HEK293 (cell line): Measurements from ENCODE around the gene TRIM7.

Source experiments
- CTCF ChIA-PET: fragments of 350-600 bp; formaldehyde crosslinking; extraction: SDS; loops from one replicate; lab custom pipeline; 2021; ENCODE audit warnings: antibody characterized with exemption; lab: Yijun Ruan, JAX
- POLR2A ChIA-PET: fragments of 300-600 bp; formaldehyde crosslinking; extraction: SDS; loops from one replicate; lab custom pipeline; 2020; ENCODE audit warnings: antibody characterized with exemption, inconsistent platforms; lab: Yijun Ruan, JAX
- H3K27ac ChIP-seq: fragments of 200-500 bp; sonication (Bioruptor generic); 2 replicates; pipeline ENCODE4 v1.5.1; 2014; ENCODE audit warnings: low read depth, low read length, control low read depth, inconsistent platforms; ENCODE audit errors: extremely low read depth
- H3K36me3 ChIP-seq, 2 experiments: fragments of 200-500 bp in 1 of 2; sonication (Bioruptor generic) in 1 of 2; 1 replicate in 1 of 2; 2 replicates in 1 of 2; pipeline ENCODE4 v1.5.1; 2014 to 2017; ENCODE audit warnings: inconsistent platforms in 2 of 2, low read length in 2 of 2; ENCODE audit not compliant: control insufficient read depth in 2 of 2, insufficient read depth in 1 of 2
- H3K4me1 ChIP-seq: fragments of 200-500 bp; sonication (Bioruptor generic); 2 replicates; pipeline ENCODE4 v1.5.1; 2014; ENCODE audit warnings: mild to moderate bottlenecking, low read length, inconsistent platforms; ENCODE audit not compliant: control insufficient read depth, insufficient read depth
- H3K4me3 ChIP-seq: 2 replicates; pipeline ENCODE4 v1.5.1; 2011; ENCODE audit warnings: low read depth, mild to moderate bottlenecking, control low read depth, low read length, moderate library complexity
- H3K9me3 ChIP-seq: fragments of 200-500 bp; sonication (Bioruptor generic); 2 replicates; pipeline ENCODE4 v1.5.1; 2014; ENCODE audit warnings: low read depth, low read length, inconsistent platforms; ENCODE audit not compliant: control insufficient read depth, insufficient read depth
- GLIS1 ChIP-seq: fragments of 450-650 bp; formaldehyde crosslinking; IDR thresholded peaks from 2 replicates; pipeline ENCODE4 v1.5.1; 2016; ENCODE audit warnings: missing biosample characterization, missing genetic modification characterization
- GLIS2 ChIP-seq: fragments of 450-650 bp; formaldehyde crosslinking; IDR thresholded peaks from 2 replicates; pipeline ENCODE4 v1.5.1; 2016; ENCODE audit warnings: missing biosample characterization, missing genetic modification characterization
- KLF9 ChIP-seq: fragments of 450-650 bp; formaldehyde crosslinking; IDR thresholded peaks from 2 replicates; pipeline ENCODE4 v1.5.1; 2016; ENCODE audit warnings: missing biosample characterization, missing genetic modification characterization, low read depth
- OSR2 ChIP-seq: fragments of 450-650 bp; formaldehyde crosslinking; IDR thresholded peaks from 2 replicates; pipeline ENCODE4 v1.5.1; 2016; ENCODE audit warnings: missing biosample characterization, missing genetic modification characterization
- ZBTB21 ChIP-seq: fragments of 450-650 bp; formaldehyde crosslinking; IDR thresholded peaks from 2 replicates; pipeline ENCODE4 v1.5.1; 2017; ENCODE audit warnings: missing biosample characterization, missing genetic modification characterization
- ZFHX2 ChIP-seq: fragments of 450-650 bp; formaldehyde crosslinking; conservative IDR thresholded peaks from 2 replicates; pipeline ENCODE4 v1.5.1; 2016; ENCODE audit warnings: missing biosample characterization, missing genetic modification characterization
- ZFP69B ChIP-seq: fragments of 450-650 bp; formaldehyde crosslinking; IDR thresholded peaks from 2 replicates; pipeline ENCODE4 v1.5.1; 2016; ENCODE audit warnings: missing biosample characterization, missing genetic modification characterization
- ZNF114 ChIP-seq: fragments of 450-650 bp; formaldehyde crosslinking; IDR thresholded peaks from 2 replicates; pipeline ENCODE4 v1.5.0; 2017; ENCODE audit warnings: missing biosample characterization, missing genetic modification characterization
- ZNF133 ChIP-seq: fragments of 450-650 bp; formaldehyde crosslinking; IDR thresholded peaks from 2 replicates; pipeline ENCODE4 v1.5.1; 2016; ENCODE audit warnings: missing biosample characterization, missing genetic modification characterization
- ZNF155 ChIP-seq: fragments of 450-650 bp; formaldehyde crosslinking; IDR thresholded peaks from 2 replicates; pipeline ENCODE4 v1.5.1; 2016; ENCODE audit warnings: missing biosample characterization, missing genetic modification characterization
- ZNF169 ChIP-seq: fragments of 450-650 bp; formaldehyde crosslinking; IDR thresholded peaks from 2 replicates; pipeline ENCODE4 v1.5.1; 2016; ENCODE audit warnings: missing biosample characterization, missing genetic modification characterization
- ZNF175 ChIP-seq: fragments of 450-650 bp; formaldehyde crosslinking; IDR thresholded peaks from 2 replicates; pipeline ENCODE4 v1.5.1; 2016; ENCODE audit warnings: missing biosample characterization, missing genetic modification characterization
- ZNF324 ChIP-seq: fragments of 450-650 bp; formaldehyde crosslinking; IDR thresholded peaks from 2 replicates; pipeline ENCODE4 v1.5.1; 2016; ENCODE audit warnings: missing biosample characterization, missing genetic modification characterization
- ZNF341 ChIP-seq: fragments of 450-650 bp; formaldehyde crosslinking; IDR thresholded peaks from 2 replicates; pipeline ENCODE4; 2016; ENCODE audit warnings: low read depth, missing biosample characterization, missing genetic modification characterization
- ZNF394 ChIP-seq: fragments of 450-650 bp; formaldehyde crosslinking; IDR thresholded peaks from 2 replicates; pipeline ENCODE4 v1.5.1; 2016; ENCODE audit warnings: missing biosample characterization, missing genetic modification characterization, mild to moderate bottlenecking, moderate library complexity, borderline replicate concordance
- ZNF423 ChIP-seq: fragments of 450-650 bp; formaldehyde crosslinking; IDR thresholded peaks from 2 replicates; pipeline ENCODE4 v1.5.1; 2016; ENCODE audit warnings: missing biosample characterization, missing genetic modification characterization
- ZNF544 ChIP-seq: fragments of 450-650 bp; formaldehyde crosslinking; IDR thresholded peaks from 2 replicates; pipeline ENCODE4 v1.5.0; 2017; ENCODE audit warnings: missing biosample characterization, missing genetic modification characterization
- ZNF707 ChIP-seq: fragments of 450-650 bp; formaldehyde crosslinking; IDR thresholded peaks from 2 replicates; pipeline ENCODE4 v1.5.1; 2016; ENCODE audit warnings: missing biosample characterization, missing genetic modification characterization
- ZNF830 ChIP-seq: fragments of 450-650 bp; IDR thresholded peaks from 2 replicates; pipeline ENCODE4 v1.5.0; 2018; ENCODE audit warnings: missing biosample characterization, missing genetic modification characterization, low read depth, mild to moderate bottlenecking, moderate library complexity
- ZSCAN16 ChIP-seq: fragments of 450-650 bp; formaldehyde crosslinking; IDR thresholded peaks from 2 replicates; pipeline ENCODE4 v1.5.1; 2016; ENCODE audit warnings: missing biosample characterization, missing genetic modification characterization
- ZSCAN23 ChIP-seq: fragments of 450-650 bp; formaldehyde crosslinking; IDR thresholded peaks from 2 replicates; pipeline ENCODE4 v1.5.1; 2016; ENCODE audit warnings: missing biosample characterization, missing genetic modification characterization
- ZSCAN30 ChIP-seq: fragments of 450-650 bp; IDR thresholded peaks from 2 replicates; pipeline ENCODE4 v1.5.1; 2018; ENCODE audit warnings: missing biosample characterization, mild to moderate bottlenecking, missing genetic modification characterization, moderate library complexity
- TF ChIP-seq, protein P1 (sequence below): fragments of 450-650 bp; formaldehyde crosslinking; IDR thresholded peaks from 2 replicates; pipeline ENCODE4 v1.5.1; 2017; ENCODE audit warnings: missing biosample characterization, missing genetic modification characterization
- TF ChIP-seq, protein P2 (sequence below): fragments of 450-650 bp; formaldehyde crosslinking; optimal IDR thresholded peaks from 2 replicates; pipeline ENCODE3; 2016; ENCODE audit warnings: missing biosample characterization, mild to moderate bottlenecking, missing genetic modification characterization
- TF ChIP-seq, protein P3 (sequence below): fragments of 450-650 bp; formaldehyde crosslinking; IDR thresholded peaks from 2 replicates; pipeline ENCODE4 v1.5.1; 2017; ENCODE audit warnings: missing biosample characterization, mild to moderate bottlenecking, missing genetic modification characterization, moderate library complexity
- TF ChIP-seq, protein P4 (sequence below): fragments of 450-650 bp; formaldehyde crosslinking; IDR thresholded peaks from 2 replicates; pipeline ENCODE4 v1.5.1; 2017; ENCODE audit warnings: missing biosample characterization, missing genetic modification characterization
- TF ChIP-seq, protein P5 (sequence below): fragments of 450-650 bp; formaldehyde crosslinking; IDR thresholded peaks from 2 replicates; pipeline ENCODE4 v1.5.1; 2016; ENCODE audit warnings: missing biosample characterization, missing genetic modification characterization

TRIM7 gene

DNA sequence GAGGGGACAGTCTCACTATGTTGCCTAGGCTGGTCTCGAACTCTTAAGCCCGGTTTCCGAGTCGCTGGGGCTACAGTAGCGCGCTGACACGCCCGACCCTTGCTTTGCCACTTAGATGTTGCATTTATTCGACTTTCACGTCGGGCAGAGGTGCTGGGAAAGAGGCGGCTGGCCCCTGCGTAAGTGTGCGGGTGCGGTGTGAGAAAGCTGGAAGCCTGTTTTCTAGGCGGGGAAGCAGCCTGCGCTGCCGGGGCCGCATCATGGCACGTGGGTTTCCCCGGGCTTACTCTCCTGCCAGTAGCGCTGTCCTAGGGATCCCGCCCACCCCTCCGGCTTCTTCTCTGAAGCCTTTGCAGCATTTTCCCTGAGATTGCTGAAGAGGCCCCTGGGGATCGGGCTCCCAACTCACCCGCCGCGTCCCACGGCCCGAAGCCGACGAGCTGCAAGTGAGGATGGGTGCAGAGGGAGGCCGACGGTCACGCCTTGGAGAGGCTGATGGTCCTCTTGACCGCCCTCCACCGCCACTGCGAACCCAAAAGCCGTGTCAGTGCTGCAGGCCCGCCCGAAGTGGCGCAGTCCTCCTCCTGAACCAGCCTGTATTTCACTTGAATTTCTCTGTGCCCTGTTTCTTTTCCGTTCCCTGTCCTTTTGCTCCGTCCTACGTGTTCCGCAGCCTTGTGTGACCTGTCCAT is 12.3 kb upstream of the TRIM7 start (continued):
- TF ChIP-seq ZNF175 (tag by site-specific recombination) (no peak), ZNF114 (no peak), ZNF830 (tag by site-specific recombination) (no peak), ZSCAN16 (no peak), ZNF133 (no peak), ZNF169 (no peak), ZSCAN30 (tag by site-specific recombination) (peak; percentile 70; the same call in 1 of the 2 replicates), ZBTB21 (tag by site-specific recombination) (no peak), ZNF394 (tag by site-specific recombination) (no peak; the same call in 1 of the 2 replicates), GLIS1 (tag by site-specific recombination) (peak; percentile 36; the same call in 1 of the 2 replicates), ZNF544 (tag by site-specific recombination) (no peak), ZNF423 (tag by site-specific recombination) (peak; percentile 46; the same call in 1 of the 2 replicates), ZNF341 (peak; percentile 92)
- TF ChIP-seq, protein P1, sequence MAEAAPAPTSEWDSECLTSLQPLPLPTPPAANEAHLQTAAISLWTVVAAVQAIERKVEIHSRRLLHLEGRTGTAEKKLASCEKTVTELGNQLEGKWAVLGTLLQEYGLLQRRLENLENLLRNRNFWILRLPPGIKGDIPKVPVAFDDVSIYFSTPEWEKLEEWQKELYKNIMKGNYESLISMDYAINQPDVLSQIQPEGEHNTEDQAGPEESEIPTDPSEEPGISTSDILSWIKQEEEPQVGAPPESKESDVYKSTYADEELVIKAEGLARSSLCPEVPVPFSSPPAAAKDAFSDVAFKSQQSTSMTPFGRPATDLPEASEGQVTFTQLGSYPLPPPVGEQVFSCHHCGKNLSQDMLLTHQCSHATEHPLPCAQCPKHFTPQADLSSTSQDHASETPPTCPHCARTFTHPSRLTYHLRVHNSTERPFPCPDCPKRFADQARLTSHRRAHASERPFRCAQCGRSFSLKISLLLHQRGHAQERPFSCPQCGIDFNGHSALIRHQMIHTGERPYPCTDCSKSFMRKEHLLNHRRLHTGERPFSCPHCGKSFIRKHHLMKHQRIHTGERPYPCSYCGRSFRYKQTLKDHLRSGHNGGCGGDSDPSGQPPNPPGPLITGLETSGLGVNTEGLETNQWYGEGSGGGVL = peak; percentile 14; the same call in 1 of the 2 replicates
- TF ChIP-seq, protein P2, sequence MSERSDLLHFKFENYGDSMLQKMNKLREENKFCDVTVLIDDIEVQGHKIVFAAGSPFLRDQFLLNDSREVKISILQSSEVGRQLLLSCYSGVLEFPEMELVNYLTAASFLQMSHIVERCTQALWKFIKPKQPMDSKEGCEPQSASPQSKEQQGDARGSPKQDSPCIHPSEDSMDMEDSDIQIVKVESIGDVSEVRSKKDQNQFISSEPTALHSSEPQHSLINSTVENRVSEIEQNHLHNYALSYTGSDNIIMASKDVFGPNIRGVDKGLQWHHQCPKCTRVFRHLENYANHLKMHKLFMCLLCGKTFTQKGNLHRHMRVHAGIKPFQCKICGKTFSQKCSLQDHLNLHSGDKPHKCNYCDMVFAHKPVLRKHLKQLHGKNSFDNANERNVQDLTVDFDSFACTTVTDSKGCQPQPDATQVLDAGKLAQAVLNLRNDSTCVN (tag by site-specific recombination) = peak; percentile 50

DNA sequence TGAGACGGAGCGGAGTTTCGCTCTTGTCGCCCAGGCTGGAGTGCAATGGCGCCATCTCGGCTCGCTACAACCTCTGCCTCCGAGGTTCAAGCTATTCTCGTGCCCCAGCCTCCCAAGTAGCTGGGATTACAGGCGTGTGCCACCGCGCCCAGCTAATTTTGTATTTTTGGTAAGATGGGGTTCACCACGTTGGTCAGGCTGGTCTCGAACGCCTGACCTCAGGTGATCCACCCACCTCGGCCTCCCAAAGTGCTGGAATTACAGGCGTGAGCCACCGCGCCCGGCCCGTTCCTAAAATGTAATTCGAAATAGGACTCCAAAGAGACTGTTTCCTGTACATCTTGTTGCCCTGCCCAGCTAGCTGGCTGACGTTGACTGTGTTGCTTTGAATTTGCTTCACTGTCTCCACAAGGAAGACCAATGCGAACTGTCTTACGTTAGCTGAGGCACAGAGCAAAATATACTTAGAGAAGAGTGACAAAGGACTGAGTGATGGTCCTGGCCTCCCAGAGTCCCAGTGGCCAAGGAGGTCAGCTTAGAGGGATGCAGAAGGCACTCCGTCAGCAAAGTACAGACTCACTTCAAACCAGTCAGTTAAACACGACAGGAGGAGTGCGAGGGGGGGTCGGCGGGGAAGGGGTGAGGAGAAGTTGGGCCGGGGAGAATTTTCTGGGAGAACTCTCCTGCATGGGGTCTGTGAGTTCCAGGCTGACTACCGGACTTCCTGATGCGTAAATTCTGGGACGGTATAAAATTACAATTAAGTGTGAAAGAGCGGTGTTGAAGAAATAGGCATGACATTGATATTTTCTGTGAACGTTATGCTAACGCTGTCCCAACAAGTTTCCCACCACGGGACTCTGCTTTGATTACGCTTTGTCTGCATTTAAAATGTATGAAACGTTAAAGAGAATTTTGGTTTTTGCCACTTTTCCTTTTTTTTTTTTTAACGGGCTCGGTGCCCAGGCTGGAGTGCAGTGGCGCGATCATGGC is 11.3 kb upstream of the TRIM7 start:
- POLR2A ChIA-PET = interaction anchor here (1.3 to 2.1 kb wide), 2 partner anchors 9 to 27 kb away, joined by 5 to 7 read pairs; no protein-coding TSS in a partner anchor
- Histone ChIP-seq H3K36me3 (no peaks in the 10 kb centered on the region), H3K4me1 (no peaks in the 10 kb centered on the region), H3K9me3 (no peaks in the 10 kb centered on the region), H3K27ac (no peak overlapping the region), H3K4me3 (peak overlapping the region; percentile 29)
- CTCF ChIA-PET = no interaction called here
- TF ChIP-seq ZNF155 (tag by site-specific recombination) (no peak), ZNF324 (tag by site-specific recombination) (peak; percentile 20; the same call in 1 of the 2 replicates), ZNF707 (tag by site-specific recombination) (no peak), ZFHX2 (tag by site-specific recombination) (peak; percentile 83), ZFP69B (tag by site-specific recombination) (0 out of 2 replicates have a peak, but pooled peaks have one; percentile 43), OSR2 (0 out of 2 replicates have a peak, but pooled peaks have one; percentile 11), GLIS2 (peak; percentile 64), ZNF394 (tag by site-specific recombination) (peak; percentile 57), ZSCAN23 (peak; percentile 52; the same call in 1 of the 2 replicates), KLF9 (tag by site-specific recombination) (peak; percentile 70)
- TF ChIP-seq, protein P3, sequence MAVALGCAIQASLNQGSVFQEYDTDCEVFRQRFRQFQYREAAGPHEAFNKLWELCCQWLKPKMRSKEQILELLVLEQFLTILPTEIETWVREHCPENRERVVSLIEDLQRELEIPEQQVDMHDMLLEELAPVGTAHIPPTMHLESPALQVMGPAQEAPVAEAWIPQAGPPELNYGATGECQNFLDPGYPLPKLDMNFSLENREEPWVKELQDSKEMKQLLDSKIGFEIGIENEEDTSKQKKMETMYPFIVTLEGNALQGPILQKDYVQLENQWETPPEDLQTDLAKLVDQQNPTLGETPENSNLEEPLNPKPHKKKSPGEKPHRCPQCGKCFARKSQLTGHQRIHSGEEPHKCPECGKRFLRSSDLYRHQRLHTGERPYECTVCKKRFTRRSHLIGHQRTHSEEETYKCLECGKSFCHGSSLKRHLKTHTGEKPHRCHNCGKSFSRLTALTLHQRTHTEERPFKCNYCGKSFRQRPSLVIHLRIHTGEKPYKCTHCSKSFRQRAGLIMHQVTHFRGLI (tag by site-specific recombination) = no peak
- TF ChIP-seq, protein P4, sequence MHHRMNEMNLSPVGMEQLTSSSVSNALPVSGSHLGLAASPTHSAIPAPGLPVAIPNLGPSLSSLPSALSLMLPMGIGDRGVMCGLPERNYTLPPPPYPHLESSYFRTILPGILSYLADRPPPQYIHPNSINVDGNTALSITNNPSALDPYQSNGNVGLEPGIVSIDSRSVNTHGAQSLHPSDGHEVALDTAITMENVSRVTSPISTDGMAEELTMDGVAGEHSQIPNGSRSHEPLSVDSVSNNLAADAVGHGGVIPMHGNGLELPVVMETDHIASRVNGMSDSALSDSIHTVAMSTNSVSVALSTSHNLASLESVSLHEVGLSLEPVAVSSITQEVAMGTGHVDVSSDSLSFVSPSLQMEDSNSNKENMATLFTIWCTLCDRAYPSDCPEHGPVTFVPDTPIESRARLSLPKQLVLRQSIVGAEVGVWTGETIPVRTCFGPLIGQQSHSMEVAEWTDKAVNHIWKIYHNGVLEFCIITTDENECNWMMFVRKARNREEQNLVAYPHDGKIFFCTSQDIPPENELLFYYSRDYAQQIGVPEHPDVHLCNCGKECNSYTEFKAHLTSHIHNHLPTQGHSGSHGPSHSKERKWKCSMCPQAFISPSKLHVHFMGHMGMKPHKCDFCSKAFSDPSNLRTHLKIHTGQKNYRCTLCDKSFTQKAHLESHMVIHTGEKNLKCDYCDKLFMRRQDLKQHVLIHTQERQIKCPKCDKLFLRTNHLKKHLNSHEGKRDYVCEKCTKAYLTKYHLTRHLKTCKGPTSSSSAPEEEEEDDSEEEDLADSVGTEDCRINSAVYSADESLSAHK (tag by site-specific recombination) = peak; percentile 76
- TF ChIP-seq, protein P5, sequence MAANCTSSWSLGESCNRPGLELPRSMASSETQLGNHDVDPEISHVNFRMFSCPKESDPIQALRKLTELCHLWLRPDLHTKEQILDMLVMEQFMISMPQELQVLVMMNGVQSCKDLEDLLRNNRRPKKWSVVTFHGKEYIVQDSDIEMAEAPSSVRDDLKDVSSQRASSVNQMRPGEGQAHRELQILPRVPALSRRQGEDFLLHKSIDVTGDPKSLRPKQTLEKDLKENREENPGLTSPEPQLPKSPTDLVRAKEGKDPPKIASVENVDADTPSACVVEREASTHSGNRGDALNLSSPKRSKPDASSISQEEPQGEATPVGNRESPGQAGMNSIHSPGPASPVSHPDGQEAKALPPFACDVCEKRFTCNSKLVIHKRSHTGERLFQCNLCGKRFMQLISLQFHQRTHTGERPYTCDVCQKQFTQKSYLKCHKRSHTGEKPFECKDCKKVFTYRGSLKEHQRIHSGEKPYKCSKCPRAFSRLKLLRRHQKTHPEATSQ (tag by site-specific recombination) = peak; percentile 96
